Erythroblast (primary cell): ENCODE measurements around the gene FRAS1.

ENCODE experiments used
- GATA1 ChIP-seq: IDR thresholded peaks from 2 replicates; pipeline ENCODE4 v1.6.1; 2011; ENCODE audit warnings: low read depth, mild to moderate bottlenecking, control low read depth, low read length, moderate library complexity
- POLR2A ChIP-seq: IDR thresholded peaks from 2 replicates; pipeline ENCODE4 v1.6.1; 2011; ENCODE audit warnings: mild to moderate bottlenecking, low read length

GRCh38 chr4:78441756-78442155 is 384.6 kb downstream of the FRAS1 start:
- no peak for TF ChIP-seq POLR2A
- no peak for TF ChIP-seq GATA1
